ENCODE measurements around the gene ADAMTSL4.

Gene ADAMTSL4

DNA sequence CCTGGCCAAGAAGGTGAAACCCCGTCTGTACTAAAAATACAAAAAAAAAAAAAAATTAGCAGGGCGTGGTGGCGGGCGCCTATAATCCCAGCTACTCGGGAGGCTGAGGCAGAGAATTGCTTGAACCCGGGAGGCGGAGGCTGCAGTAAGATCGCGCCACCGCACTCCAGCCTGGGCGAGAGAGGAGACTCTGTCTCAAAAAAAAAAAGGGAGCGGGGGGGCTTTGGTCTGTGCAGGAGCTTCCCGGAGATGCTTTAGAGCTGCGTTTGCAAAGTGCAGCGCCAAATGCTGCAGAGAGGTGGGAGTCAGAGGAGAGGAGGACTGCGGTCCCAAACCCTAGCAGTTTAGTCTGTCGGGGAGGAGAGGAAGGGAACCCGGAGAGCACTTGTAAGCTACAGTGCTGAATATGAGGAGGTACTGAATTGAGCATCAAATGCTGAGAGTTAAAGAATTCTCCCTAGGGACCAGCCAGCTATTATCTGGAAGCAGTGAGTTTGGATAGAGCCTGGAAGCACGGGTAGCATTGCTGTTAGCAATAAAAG is 33.1 kb upstream of the ADAMTSL4 start:
- TF ChIP-seq, protein P1, sequence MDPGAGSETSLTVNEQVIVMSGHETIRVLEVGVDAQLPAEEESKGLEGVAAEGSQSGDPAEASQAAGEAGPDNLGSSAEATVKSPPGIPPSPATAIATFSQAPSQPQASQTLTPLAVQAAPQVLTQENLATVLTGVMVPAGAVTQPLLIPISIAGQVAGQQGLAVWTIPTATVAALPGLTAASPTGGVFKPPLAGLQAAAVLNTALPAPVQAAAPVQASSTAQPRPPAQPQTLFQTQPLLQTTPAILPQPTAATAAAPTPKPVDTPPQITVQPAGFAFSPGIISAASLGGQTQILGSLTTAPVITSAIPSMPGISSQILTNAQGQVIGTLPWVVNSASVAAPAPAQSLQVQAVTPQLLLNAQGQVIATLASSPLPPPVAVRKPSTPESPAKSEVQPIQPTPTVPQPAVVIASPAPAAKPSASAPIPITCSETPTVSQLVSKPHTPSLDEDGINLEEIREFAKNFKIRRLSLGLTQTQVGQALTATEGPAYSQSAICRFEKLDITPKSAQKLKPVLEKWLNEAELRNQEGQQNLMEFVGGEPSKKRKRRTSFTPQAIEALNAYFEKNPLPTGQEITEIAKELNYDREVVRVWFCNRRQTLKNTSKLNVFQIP (CRISPR knock-in tag; IDR thresholded peaks at IDR 0.05; ENCODE audit: borderline replicate concordance, low read depth): 0 out of 2 replicates have a peak, but pooled peaks have one; percentile 22
- no peak for TF ChIP-seq ZNF565 (CRISPR knock-in tag; conservative IDR thresholded peaks at IDR 0.05; ENCODE audit: low read depth)
- 0 out of 2 replicates have a peak, but pooled peaks have one; percentile 77 for TF ChIP-seq OSR1 (CRISPR knock-in tag; IDR thresholded peaks at IDR 0.05)
- ATAC-seq: peak; percentile 38

DNA sequence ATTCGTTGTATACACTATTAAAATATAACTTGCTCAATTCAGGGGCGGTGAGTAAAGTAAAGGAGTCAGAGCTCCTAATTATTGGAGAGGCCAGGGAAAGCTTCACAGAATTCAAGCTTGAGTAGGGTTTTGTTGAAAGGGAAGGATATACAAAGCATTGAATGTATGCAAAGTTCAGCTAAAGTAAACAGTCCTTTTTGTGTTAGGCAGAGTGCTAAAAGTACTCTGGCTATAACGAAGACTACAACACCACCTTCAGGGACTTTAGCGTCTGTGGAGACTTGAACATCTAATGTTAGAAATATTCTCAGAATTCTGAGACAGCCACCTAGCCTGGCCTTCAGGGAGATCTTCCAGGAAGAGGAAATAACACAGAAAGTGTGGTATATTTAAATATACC is 32.6 kb upstream of the ADAMTSL4 start:
- TF ChIP-seq ZFP30 (CRISPR knock-in tag; IDR thresholded peaks at IDR 0.05): no peak
- TF ChIP-seq RARB (CRISPR knock-in tag; IDR thresholded peaks at IDR 0.05): no peak
- TF ChIP-seq, protein P2, sequence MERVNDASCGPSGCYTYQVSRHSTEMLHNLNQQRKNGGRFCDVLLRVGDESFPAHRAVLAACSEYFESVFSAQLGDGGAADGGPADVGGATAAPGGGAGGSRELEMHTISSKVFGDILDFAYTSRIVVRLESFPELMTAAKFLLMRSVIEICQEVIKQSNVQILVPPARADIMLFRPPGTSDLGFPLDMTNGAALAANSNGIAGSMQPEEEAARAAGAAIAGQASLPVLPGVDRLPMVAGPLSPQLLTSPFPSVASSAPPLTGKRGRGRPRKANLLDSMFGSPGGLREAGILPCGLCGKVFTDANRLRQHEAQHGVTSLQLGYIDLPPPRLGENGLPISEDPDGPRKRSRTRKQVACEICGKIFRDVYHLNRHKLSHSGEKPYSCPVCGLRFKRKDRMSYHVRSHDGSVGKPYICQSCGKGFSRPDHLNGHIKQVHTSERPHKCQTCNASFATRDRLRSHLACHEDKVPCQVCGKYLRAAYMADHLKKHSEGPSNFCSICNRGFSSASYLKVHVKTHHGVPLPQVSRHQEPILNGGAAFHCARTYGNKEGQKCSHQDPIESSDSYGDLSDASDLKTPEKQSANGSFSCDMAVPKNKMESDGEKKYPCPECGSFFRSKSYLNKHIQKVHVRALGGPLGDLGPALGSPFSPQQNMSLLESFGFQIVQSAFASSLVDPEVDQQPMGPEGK (CRISPR knock-in tag; IDR thresholded peaks at IDR 0.05; ENCODE audit: borderline replicate concordance): no peak
- no peak for TF ChIP-seq ARNTL (CRISPR knock-in tag; IDR thresholded peaks at IDR 0.05; ENCODE audit: borderline replicate concordance, low read depth)
- TF ChIP-seq, protein P3, sequence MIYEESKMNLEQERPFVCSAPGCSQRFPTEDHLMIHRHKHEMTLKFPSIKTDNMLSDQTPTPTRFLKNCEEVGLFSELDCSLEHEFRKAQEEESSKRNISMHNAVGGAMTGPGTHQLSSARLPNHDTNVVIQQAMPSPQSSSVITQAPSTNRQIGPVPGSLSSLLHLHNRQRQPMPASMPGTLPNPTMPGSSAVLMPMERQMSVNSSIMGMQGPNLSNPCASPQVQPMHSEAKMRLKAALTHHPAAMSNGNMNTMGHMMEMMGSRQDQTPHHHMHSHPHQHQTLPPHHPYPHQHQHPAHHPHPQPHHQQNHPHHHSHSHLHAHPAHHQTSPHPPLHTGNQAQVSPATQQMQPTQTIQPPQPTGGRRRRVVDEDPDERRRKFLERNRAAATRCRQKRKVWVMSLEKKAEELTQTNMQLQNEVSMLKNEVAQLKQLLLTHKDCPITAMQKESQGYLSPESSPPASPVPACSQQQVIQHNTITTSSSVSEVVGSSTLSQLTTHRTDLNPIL (CRISPR knock-in tag; IDR thresholded peaks at IDR 0.05; ENCODE audit: low read depth): no peak
- no peak for TF ChIP-seq BACH2 (CRISPR knock-in tag; IDR thresholded peaks at IDR 0.05; ENCODE audit: borderline replicate concordance)
- ATAC-seq: no peak

DNA sequence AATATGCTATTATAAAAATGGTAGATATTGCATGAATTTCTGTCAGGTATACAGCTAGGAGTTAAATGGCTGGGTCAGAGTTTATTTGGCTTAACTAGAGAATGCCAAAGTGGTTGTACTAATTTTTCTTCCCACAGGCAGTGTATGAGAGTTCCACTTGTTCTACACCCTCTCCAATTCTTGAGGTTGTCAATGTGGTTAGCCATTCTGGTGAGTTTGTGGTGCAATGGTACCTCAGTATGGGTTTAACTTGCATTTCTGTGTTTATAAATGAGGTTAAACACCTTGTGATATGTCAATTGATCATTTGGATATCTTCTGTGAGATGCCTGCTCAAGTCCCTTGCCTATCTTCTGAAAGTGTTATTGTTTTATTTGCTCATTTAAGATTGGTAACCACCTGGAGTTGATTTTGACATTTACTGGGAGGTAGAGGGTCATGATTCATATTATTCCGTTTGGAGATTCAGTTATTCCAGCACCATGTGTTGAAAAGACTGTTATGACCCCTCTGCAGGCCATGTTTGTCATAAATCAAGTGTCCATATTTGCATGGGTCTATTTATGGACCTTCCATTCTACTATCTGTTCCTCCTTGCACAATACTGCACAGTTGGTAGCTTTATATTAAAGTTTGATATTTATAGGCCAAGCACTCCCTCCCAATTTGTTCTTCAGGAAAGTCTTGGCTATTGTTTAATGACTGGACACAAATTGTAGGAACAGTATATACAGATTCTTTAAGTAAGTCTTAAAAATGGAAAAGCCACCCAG is 27.8 kb upstream of the ADAMTSL4 start:
- no peak for ATAC-seq
- TF ChIP-seq ESRRG (CRISPR knock-in tag; IDR thresholded peaks at IDR 0.05) (no peak), ARNTL (CRISPR knock-in tag; IDR thresholded peaks at IDR 0.05; ENCODE audit: borderline replicate concordance, low read depth) (no peak), ZNF8 (CRISPR knock-in tag; IDR thresholded peaks at IDR 0.05) (no peak), ZFP3 (CRISPR knock-in tag; IDR thresholded peaks at IDR 0.05) (no peak), BACH2 (CRISPR knock-in tag; IDR thresholded peaks at IDR 0.05; ENCODE audit: borderline replicate concordance) (no peak), TOX (CRISPR knock-in tag; IDR thresholded peaks at IDR 0.05; ENCODE audit: borderline replicate concordance) (no peak), OSR1 (CRISPR knock-in tag; IDR thresholded peaks at IDR 0.05) (no peak), ZNF70 (CRISPR knock-in tag; IDR thresholded peaks at IDR 0.05) (no peak), TCF4 (CRISPR knock-in tag; IDR thresholded peaks at IDR 0.05; ENCODE audit: borderline replicate concordance) (no peak), RARB (CRISPR knock-in tag; IDR thresholded peaks at IDR 0.05) (no peak), CSDC2 (CRISPR knock-in tag; IDR thresholded peaks at IDR 0.05) (no peak), ZFP30 (CRISPR knock-in tag; IDR thresholded peaks at IDR 0.05) (no peak), GLIS3 (CRISPR knock-in tag; IDR thresholded peaks at IDR 0.05) (no peak), SNAI2 (CRISPR knock-in tag; IDR thresholded peaks at IDR 0.05) (no peak)
- TF ChIP-seq, protein P3 (CRISPR knock-in tag; IDR thresholded peaks at IDR 0.05; ENCODE audit: low read depth): no peak
- TF ChIP-seq, protein P1 (CRISPR knock-in tag; IDR thresholded peaks at IDR 0.05; ENCODE audit: borderline replicate concordance, low read depth): no peak

DNA sequence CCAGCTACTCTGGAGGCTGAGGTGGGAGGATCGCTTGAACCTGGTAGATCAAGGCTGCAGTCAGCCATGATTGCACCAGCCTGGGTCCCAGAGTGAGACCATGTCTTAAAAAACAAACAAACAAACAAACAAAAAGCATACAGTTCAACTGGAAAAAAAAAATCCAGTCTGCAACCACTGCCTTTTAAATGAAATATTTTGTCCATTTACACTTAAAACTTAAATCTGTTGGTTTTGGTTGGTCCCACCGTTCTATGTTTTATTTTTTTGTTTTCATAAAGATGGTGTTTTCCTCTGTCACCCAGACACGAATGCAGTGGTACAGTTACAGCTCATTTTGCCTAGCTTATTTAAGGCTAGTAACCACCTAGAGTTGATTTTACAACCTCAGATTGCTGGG is 23.9 kb upstream of the ADAMTSL4 start:
- TF ChIP-seq ESRRG (CRISPR knock-in tag; IDR thresholded peaks at IDR 0.05): no peak
- TF ChIP-seq RARB (CRISPR knock-in tag; IDR thresholded peaks at IDR 0.05): no peak
- no peak for TF ChIP-seq SNAI2 (CRISPR knock-in tag; IDR thresholded peaks at IDR 0.05)
- no peak for TF ChIP-seq OSR1 (CRISPR knock-in tag; IDR thresholded peaks at IDR 0.05)
- no peak for ATAC-seq

Data from SK-N-SH treated with all-trans-retinoic acid at 6 μM for 48 hours (cell line).